Measurements from ENCODE around the gene LIN52.

DNA sequence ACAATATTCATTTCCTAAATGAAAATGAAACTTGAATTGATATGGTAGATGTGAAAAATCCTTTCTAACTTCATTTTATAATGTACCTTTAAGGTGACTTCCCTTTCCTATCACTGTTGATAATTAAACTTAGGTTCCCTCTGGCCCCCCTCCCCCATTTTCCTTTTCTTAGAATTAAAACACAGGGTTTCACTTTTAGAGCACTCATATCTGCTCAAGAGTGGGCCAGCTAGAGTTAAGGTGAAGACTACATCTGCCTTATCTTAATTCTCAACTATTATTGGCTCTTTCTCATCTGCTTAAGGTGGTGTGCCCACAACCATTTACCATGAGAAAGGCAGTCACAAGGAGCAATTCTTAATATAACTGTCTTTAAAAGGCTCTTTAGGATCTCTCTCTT, 49.7 kb downstream of the LIN52 start:
- TF ChIP-seq, protein P1, sequence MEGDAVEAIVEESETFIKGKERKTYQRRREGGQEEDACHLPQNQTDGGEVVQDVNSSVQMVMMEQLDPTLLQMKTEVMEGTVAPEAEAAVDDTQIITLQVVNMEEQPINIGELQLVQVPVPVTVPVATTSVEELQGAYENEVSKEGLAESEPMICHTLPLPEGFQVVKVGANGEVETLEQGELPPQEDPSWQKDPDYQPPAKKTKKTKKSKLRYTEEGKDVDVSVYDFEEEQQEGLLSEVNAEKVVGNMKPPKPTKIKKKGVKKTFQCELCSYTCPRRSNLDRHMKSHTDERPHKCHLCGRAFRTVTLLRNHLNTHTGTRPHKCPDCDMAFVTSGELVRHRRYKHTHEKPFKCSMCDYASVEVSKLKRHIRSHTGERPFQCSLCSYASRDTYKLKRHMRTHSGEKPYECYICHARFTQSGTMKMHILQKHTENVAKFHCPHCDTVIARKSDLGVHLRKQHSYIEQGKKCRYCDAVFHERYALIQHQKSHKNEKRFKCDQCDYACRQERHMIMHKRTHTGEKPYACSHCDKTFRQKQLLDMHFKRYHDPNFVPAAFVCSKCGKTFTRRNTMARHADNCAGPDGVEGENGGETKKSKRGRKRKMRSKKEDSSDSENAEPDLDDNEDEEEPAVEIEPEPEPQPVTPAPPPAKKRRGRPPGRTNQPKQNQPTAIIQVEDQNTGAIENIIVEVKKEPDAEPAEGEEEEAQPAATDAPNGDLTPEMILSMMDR (IDR thresholded peaks at IDR 0.05; ENCODE audit: extremely low read depth in 1 of 2, insufficient read depth in 1 of 2, low read depth in 1 of 2, low read length in 2 of 2) = no peak
- TF ChIP-seq MAX (IDR thresholded peaks at IDR 0.05; ENCODE audit: insufficient read depth, insufficient read length) = no peak
- TF ChIP-seq FOS (IDR thresholded peaks at IDR 0.05; ENCODE audit: borderline replicate concordance, insufficient read depth, low read length) = no peak
- no peak for TF ChIP-seq POLR2A (IDR thresholded peaks at IDR 0.05; ENCODE audit: low read depth, low read length)
- no peak for TF ChIP-seq EZH2 (IDR thresholded peaks at IDR 0.05; ENCODE audit: borderline replicate concordance, low read depth, low read length, severe bottlenecking)

All from endothelial cell of umbilical vein (primary cell).